H9 (cell line): Measurements from ENCODE around the gene EDC3. TPM values are rescaled to one million over a fixed set of nuclear protein-coding genes. Genes with fewer than 3 reads are reported as not detected.

Source experiments
- DNase-seq: peaks from one replicate; pipeline ENCODE4 v3.0.0-alpha.2; 2017
- H2AFZ ChIP-seq: one replicate; pipeline ENCODE4 v1.6.1; 2013; ENCODE audit warnings: mild to moderate bottlenecking, low read length, control low read depth, moderate library complexity
- H2AK5ac ChIP-seq: 2 replicates; pipeline ENCODE4 v1.6.1; 2013; ENCODE audit warnings: low read length, control low read depth, mixed read lengths; ENCODE audit not compliant: insufficient read length
- H2BK120ac ChIP-seq: one replicate; pipeline ENCODE4 v1.6.1; 2013; ENCODE audit warnings: low read depth, mild to moderate bottlenecking, low read length, control low read depth, inconsistent platforms; ENCODE audit not compliant: poor library complexity, severe bottlenecking
- H2BK12ac ChIP-seq: 2 replicates; pipeline ENCODE4 v1.6.1; 2013; ENCODE audit warnings: low read length, control low read depth, mixed read lengths, low read depth; ENCODE audit not compliant: insufficient read length
- H2BK15ac ChIP-seq: 2 replicates; pipeline ENCODE4 v1.6.1; 2013; ENCODE audit warnings: low read depth, low read length, control low read depth
- H2BK20ac ChIP-seq: one replicate; pipeline ENCODE4 v1.6.1; 2013; ENCODE audit warnings: low read depth, mild to moderate bottlenecking, low read length, control low read depth, inconsistent platforms; ENCODE audit not compliant: poor library complexity, severe bottlenecking
- H2BK5ac ChIP-seq: 2 replicates; pipeline ENCODE4 v1.6.1; 2013; ENCODE audit warnings: low read length, control low read depth, mixed read lengths; ENCODE audit not compliant: insufficient read length
- H3K14ac ChIP-seq: 2 replicates; pipeline ENCODE4 v1.6.1; 2013; ENCODE audit warnings: low read length, control low read depth; ENCODE audit not compliant: insufficient read depth
- H3K18ac ChIP-seq: 2 replicates; pipeline ENCODE4 v1.6.1; 2013; ENCODE audit warnings: low read depth, mild to moderate bottlenecking, mixed read lengths, low read length, control low read depth; ENCODE audit not compliant: insufficient read length
- H3K23ac ChIP-seq: 2 replicates; pipeline ENCODE4 v1.6.1; 2013; ENCODE audit warnings: low read length, control low read depth, mixed read lengths, low read depth; ENCODE audit not compliant: insufficient read length
- H3K23me2 ChIP-seq: 2 replicates; pipeline ENCODE4 v1.6.1; 2013; ENCODE audit warnings: low read depth, mild to moderate bottlenecking, mixed read lengths, low read length, control low read depth; ENCODE audit not compliant: insufficient read length, poor library complexity, severe bottlenecking
- H3K27ac ChIP-seq: 2 replicates; pipeline ENCODE4 v1.5.1; 2013; ENCODE audit warnings: low read length, control low read depth, mixed read lengths, low read depth; ENCODE audit not compliant: insufficient read length
- H3K27me3 ChIP-seq: 2 replicates; pipeline ENCODE4 v1.6.1; 2013; ENCODE audit warnings: low read length, control low read depth, inconsistent platforms; ENCODE audit not compliant: insufficient read depth
- H3K4ac ChIP-seq: 2 replicates; pipeline ENCODE4 v1.6.1; 2013; ENCODE audit warnings: low read depth, mild to moderate bottlenecking, control low read depth, inconsistent platforms, low read length, moderate library complexity
- H3K4me1 ChIP-seq: 2 replicates; pipeline ENCODE4 v1.6.1; 2013; ENCODE audit warnings: low read length, control low read depth, inconsistent platforms; ENCODE audit not compliant: insufficient read depth
- H3K4me2 ChIP-seq: 2 replicates; pipeline ENCODE4 v1.6.1; 2013; ENCODE audit warnings: low read length, control low read depth, mixed read lengths; ENCODE audit not compliant: insufficient read length, insufficient read depth
- H3K56ac ChIP-seq: 2 replicates; pipeline ENCODE4 v1.6.1; 2013; ENCODE audit warnings: low read depth, mild to moderate bottlenecking, mixed read lengths, low read length, control low read depth; ENCODE audit not compliant: insufficient read length
- H3K79me1 ChIP-seq: 2 replicates; pipeline ENCODE4 v1.6.1; 2013; ENCODE audit warnings: low read depth, mild to moderate bottlenecking, moderate library complexity, low read length, control low read depth, inconsistent platforms; ENCODE audit not compliant: insufficient read depth, poor library complexity, severe bottlenecking
- H3K79me2 ChIP-seq: 2 replicates; pipeline ENCODE4 v1.6.1; 2013; ENCODE audit warnings: low read length, control low read depth, inconsistent platforms; ENCODE audit not compliant: insufficient read depth
- H3K9ac ChIP-seq: 2 replicates; pipeline ENCODE4 v1.6.1; 2013; ENCODE audit warnings: low read length, control low read depth, mixed read lengths; ENCODE audit not compliant: insufficient read length; ENCODE audit errors: extremely low read depth
- H3K9me3 ChIP-seq: one replicate; pipeline ENCODE4 v1.6.1; 2013; ENCODE audit warnings: low read depth, low read length, inconsistent platforms; ENCODE audit not compliant: control insufficient read depth
- H3T11ph ChIP-seq: one replicate; pipeline ENCODE4 v1.6.1; 2013; ENCODE audit warnings: mild to moderate bottlenecking, low read length, control low read depth, inconsistent platforms
- H4K20me1 ChIP-seq: one replicate; pipeline ENCODE4 v1.6.1; 2013; ENCODE audit not compliant: control insufficient read depth, insufficient read length, insufficient read depth
- H4K5ac ChIP-seq: 2 replicates; pipeline ENCODE4 v1.6.1; 2013; ENCODE audit warnings: low read depth, mild to moderate bottlenecking, mixed read lengths, low read length, control low read depth; ENCODE audit not compliant: insufficient read length
- H4K8ac ChIP-seq: replicated peaks from 2 replicates; pipeline ENCODE4 v1.6.1; 2013; ENCODE audit warnings: low read length, control low read depth, mixed read lengths, low read depth; ENCODE audit not compliant: insufficient read length
- H4K91ac ChIP-seq: 2 replicates; pipeline ENCODE4 v1.6.1; 2013; ENCODE audit warnings: low read depth, mild to moderate bottlenecking, moderate library complexity, mixed read lengths, low read length, control low read depth; ENCODE audit not compliant: insufficient read length
- H3K27ac Mint-ChIP-seq, 3 experiments: 2 replicates in 2 of 3; 3 replicates in 1 of 3; pipeline ENCODE4 v1.8.0; 2020 to 2021; ENCODE audit warnings: mixed read lengths in 3 of 3, mild to moderate bottlenecking in 1 of 3, moderate library complexity in 1 of 3
- H3K27me3 Mint-ChIP-seq: 2 replicates; pipeline ENCODE4 v1.8.0; 2021; ENCODE audit warnings: low read depth, mild to moderate bottlenecking, moderate library complexity, mixed read lengths
- H3K36me3 Mint-ChIP-seq, 3 experiments: 2 replicates in 2 of 3; 3 replicates in 1 of 3; pipeline ENCODE4 v1.8.0; 2020 to 2021; ENCODE audit warnings: low read depth in 3 of 3, mixed read lengths in 3 of 3; ENCODE audit not compliant: insufficient read depth in 1 of 3
- H3K4me1 Mint-ChIP-seq, 2 experiments: 2 replicates each; pipeline ENCODE4 v1.8.0; 2020; ENCODE audit warnings: mixed read lengths in 2 of 2
- H3K4me3 Mint-ChIP-seq, 2 experiments: 2 replicates in 1 of 2; 3 replicates in 1 of 2; pipeline ENCODE4 v1.8.0; 2020 to 2021; ENCODE audit warnings: mild to moderate bottlenecking in 2 of 2, mixed read lengths in 2 of 2, moderate library complexity in 1 of 2
- H3K9me3 Mint-ChIP-seq, 2 experiments: 2 replicates in 1 of 2; 3 replicates in 1 of 2; pipeline ENCODE4 v1.8.0; 2020; ENCODE audit warnings: mild to moderate bottlenecking in 2 of 2, mixed read lengths in 2 of 2, moderate library complexity in 1 of 2
- WGBS: extraction: QIAGEN DNeasy Blood & Tissue Kit; methylation state at CpG from one replicate; pipeline ENCODE4 v1.1.7; 2013; ENCODE audit warnings: missing lambda C conversion rate, low lambda C conversion rate, mixed read lengths; ENCODE audit not compliant: insufficient read length; ENCODE audit errors: extremely low coverage; 5-methylcytosine and 5-hydroxymethylcytosine counted together
- total RNA-seq: library from RNA; stranded (reverse); gene quantifications from 2 replicates; pipeline ENCODE4 v1.2.1, GENCODE V29; 2021
- TF ChIP-seq, protein P1 (sequence below): fragments of 200-600 bp; sonication (generic); conservative IDR thresholded peaks from 3 replicates; pipeline ENCODE4 v1.8.0; 2021; ENCODE audit warnings: antibody characterized with exemption, mild to moderate bottlenecking

The EDC3 gene
- total RNA-seq, 1 experiment from 2014 or later: 60.5 TPM

DNA sequence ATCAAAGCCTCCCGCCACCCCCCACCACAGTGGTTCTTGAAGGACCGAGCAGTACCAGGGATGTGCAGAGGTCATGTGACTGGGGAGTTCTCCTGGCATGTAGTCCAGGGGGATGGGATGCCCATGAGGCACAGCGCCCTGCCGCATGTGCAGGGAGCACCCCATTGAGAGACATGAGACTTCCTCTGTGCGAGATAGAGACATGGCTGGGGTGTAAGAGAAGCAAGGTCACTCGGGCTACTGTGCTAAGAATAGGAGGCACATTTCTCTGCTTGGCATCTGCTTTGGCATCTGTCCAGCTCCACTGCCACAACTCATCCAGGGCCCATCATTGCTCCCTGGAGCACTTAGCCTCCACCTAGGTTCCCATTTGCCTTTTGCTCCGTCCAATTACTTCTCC, 31.9 kb upstream of the EDC3 start:
- Histone ChIP-seq H3T11ph (no peak overlapping the region), H2BK5ac (no peak overlapping the region), H2BK15ac (no peak overlapping the region), H3K56ac (no peak overlapping the region), H3K27me3 (peaks cover 7% of the 10 kb centered on the region; the same call in 1 of the 2 replicates), H2AK5ac (no peak overlapping the region), H3K14ac (no peak overlapping the region), H3K9ac (no peak overlapping the region), H3K4me2 (no peak overlapping the region), H3K4ac (no peak overlapping the region), H2BK120ac (no peak overlapping the region), H3K18ac (no peak overlapping the region), H4K91ac (no peak overlapping the region), H2BK20ac (no peak overlapping the region), H3K9me3 (no peaks in the 10 kb centered on the region), H4K20me1 (no peaks in the 10 kb centered on the region), H2AFZ (no peak overlapping the region), H3K27ac (no peak overlapping the region), H3K79me2 (no peaks in the 10 kb centered on the region), H4K5ac (no peak overlapping the region), H2BK12ac (no peak overlapping the region), H3K79me1 (no peaks in the 10 kb centered on the region), H3K4me1 (no peaks in the 10 kb centered on the region; the same call in 1 of the 2 replicates), H4K8ac (no peak overlapping the region), H3K23ac (no peak overlapping the region), H3K23me2 (peaks cover 12% of the 10 kb centered on the region)
- DNase-seq: no peak
- Mint-ChIP-seq H3K4me3 (no peak overlapping the region), H3K4me1 (peaks cover 12% of the 10 kb centered on the region in 2 experiments), H3K9me3 (peaks cover 6 to 12% of the 10 kb centered on the region in 2 experiments), H3K27ac (no peak overlapping the region), H3K27me3 (peaks cover 82% of the 10 kb centered on the region), H3K36me3 (no peaks in the 10 kb centered on the region; a peak in 2 of 7 replicates)
- WGBS: no CpG with 5 or more reads among the region's 7 CpGs
- TF ChIP-seq, protein P1, sequence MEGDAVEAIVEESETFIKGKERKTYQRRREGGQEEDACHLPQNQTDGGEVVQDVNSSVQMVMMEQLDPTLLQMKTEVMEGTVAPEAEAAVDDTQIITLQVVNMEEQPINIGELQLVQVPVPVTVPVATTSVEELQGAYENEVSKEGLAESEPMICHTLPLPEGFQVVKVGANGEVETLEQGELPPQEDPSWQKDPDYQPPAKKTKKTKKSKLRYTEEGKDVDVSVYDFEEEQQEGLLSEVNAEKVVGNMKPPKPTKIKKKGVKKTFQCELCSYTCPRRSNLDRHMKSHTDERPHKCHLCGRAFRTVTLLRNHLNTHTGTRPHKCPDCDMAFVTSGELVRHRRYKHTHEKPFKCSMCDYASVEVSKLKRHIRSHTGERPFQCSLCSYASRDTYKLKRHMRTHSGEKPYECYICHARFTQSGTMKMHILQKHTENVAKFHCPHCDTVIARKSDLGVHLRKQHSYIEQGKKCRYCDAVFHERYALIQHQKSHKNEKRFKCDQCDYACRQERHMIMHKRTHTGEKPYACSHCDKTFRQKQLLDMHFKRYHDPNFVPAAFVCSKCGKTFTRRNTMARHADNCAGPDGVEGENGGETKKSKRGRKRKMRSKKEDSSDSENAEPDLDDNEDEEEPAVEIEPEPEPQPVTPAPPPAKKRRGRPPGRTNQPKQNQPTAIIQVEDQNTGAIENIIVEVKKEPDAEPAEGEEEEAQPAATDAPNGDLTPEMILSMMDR: no peak
